ENCODE results near the gene OSCP1.

OSCP1 gene

GRCh38 chr1:36389999-36390398, 60.3 kb downstream of the OSCP1 start:
- Histone ChIP-seq H3K4me2 (ENCODE audit: low read length) (peak overlapping the region; percentile 33; the same call in 1 of the 2 replicates), H3K27ac (ENCODE audit: low read depth, low read length, poor library complexity, severe bottlenecking) (peak overlapping the region; percentile 97), H3F3A (ENCODE audit: insufficient read depth, low read length) (no peaks in the 10 kb centered on the region)

GRCh38 chr1:36389261-36389660, 61.0 kb downstream of the OSCP1 start:
- Histone ChIP-seq H3K4me2 (ENCODE audit: low read length) (0 out of 2 replicates have a peak overlapping the region, but pooled peaks have one; percentile 33), H3K4me3 (ENCODE audit: low read depth, low read length, poor library complexity, severe bottlenecking) (no peak overlapping the region), H3K27me3 (ENCODE audit: insufficient read depth, low read length) (no peaks in the 10 kb centered on the region), H3K4me1 (ENCODE audit: insufficient read depth, low read length, severe bottlenecking) (peaks cover 86% of the 10 kb centered on the region), H3K9me3 (ENCODE audit: low read length) (no peaks in the 10 kb centered on the region), H3K9me2 (ENCODE audit: low read depth, low read length) (no peaks in the 10 kb centered on the region), H3K79me2 (ENCODE audit: insufficient read depth, low read length) (peaks cover 10% of the 10 kb centered on the region), H4K20me1 (ENCODE audit: insufficient read depth, low read length) (no peaks in the 10 kb centered on the region), H3K36me3 (ENCODE audit: insufficient read depth, low read length) (peaks cover 46% of the 10 kb centered on the region), H3K27ac (ENCODE audit: low read depth, low read length, poor library complexity, severe bottlenecking) (peak overlapping the region; percentile 97), H2AFZ (ENCODE audit: low read length) (no peak overlapping the region), H3F3A (ENCODE audit: insufficient read depth, low read length) (no peaks in the 10 kb centered on the region), H3K9ac (ENCODE audit: low read length) (peak overlapping the region; percentile 20)
- no peak for TF ChIP-seq CTCF (IDR thresholded peaks at IDR 0.05; ENCODE audit: low read length)
- TF ChIP-seq EZH2 (IDR thresholded peaks at IDR 0.05; ENCODE audit: borderline replicate concordance, low read length) = no peak

More at GRCh38 chr1:36389999-36390398, 60.3 kb downstream of the OSCP1 start:
- no peaks in the 10 kb centered on the region for H3K9me3 ChIP-seq (ENCODE audit: low read length)
- H3K27me3 ChIP-seq (ENCODE audit: insufficient read depth, low read length) = no peaks in the 10 kb centered on the region
- no peaks in the 10 kb centered on the region for H4K20me1 ChIP-seq (ENCODE audit: insufficient read depth, low read length)
- H3K9ac ChIP-seq (ENCODE audit: low read length) = peak overlapping the region; percentile 20
- no peak overlapping the region for H3K4me3 ChIP-seq (ENCODE audit: low read depth, low read length, poor library complexity, severe bottlenecking)
- peaks cover 46% of the 10 kb centered on the region for H3K36me3 ChIP-seq (ENCODE audit: insufficient read depth, low read length)
- no peaks in the 10 kb centered on the region for H3K9me2 ChIP-seq (ENCODE audit: low read depth, low read length)
- H3K79me2 ChIP-seq (ENCODE audit: insufficient read depth, low read length) = peaks cover 2% of the 10 kb centered on the region; the same call in 1 of the 2 replicates
- TF ChIP-seq EZH2 (IDR thresholded peaks at IDR 0.05; ENCODE audit: borderline replicate concordance, low read length) (no peak), CTCF (IDR thresholded peaks at IDR 0.05; ENCODE audit: low read length) (no peak)
- H2AFZ ChIP-seq (ENCODE audit: low read length) = no peak overlapping the region
- H3K4me1 ChIP-seq (ENCODE audit: insufficient read depth, low read length, severe bottlenecking) = peaks cover 81% of the 10 kb centered on the region

- Histone ChIP-seq H3K27me3 (ENCODE audit: insufficient read depth, low read length) (no peaks in the 10 kb centered on the region), H3K27ac (ENCODE audit: low read depth, low read length, poor library complexity, severe bottlenecking) (peak overlapping the region; percentile 97), H3K9me3 (ENCODE audit: low read length) (no peaks in the 10 kb centered on the region), H3K4me3 (ENCODE audit: low read depth, low read length, poor library complexity, severe bottlenecking) (peak overlapping the region; percentile 62), H2AFZ (ENCODE audit: low read length) (no peak overlapping the region), H3K4me1 (ENCODE audit: insufficient read depth, low read length, severe bottlenecking) (peaks cover 86% of the 10 kb centered on the region), H3K36me3 (ENCODE audit: insufficient read depth, low read length) (peaks cover 27% of the 10 kb centered on the region; the same call in 1 of the 2 replicates), H3F3A (ENCODE audit: insufficient read depth, low read length) (no peaks in the 10 kb centered on the region), H3K4me2 (ENCODE audit: low read length) (peak overlapping the region; percentile 87), H3K9ac (ENCODE audit: low read length) (peak overlapping the region; percentile 77), H3K9me2 (ENCODE audit: low read depth, low read length) (no peaks in the 10 kb centered on the region), H3K79me2 (ENCODE audit: insufficient read depth, low read length) (peaks cover 26% of the 10 kb centered on the region), H4K20me1 (ENCODE audit: insufficient read depth, low read length) (no peaks in the 10 kb centered on the region)
- no peak for TF ChIP-seq EZH2 (IDR thresholded peaks at IDR 0.05; ENCODE audit: borderline replicate concordance, low read length)
- no peak for TF ChIP-seq CTCF (IDR thresholded peaks at IDR 0.05; ENCODE audit: low read length)
These were observed 62.9 kb downstream of the OSCP1 start for GRCh38 chr1:36387141-36387949.
